Lower leg skin (tissue), 4 donors: ENCODE data around the gene NTRK3. TPM values are rescaled to one million over a fixed set of nuclear protein-coding genes. Genes with fewer than 3 reads are reported as not detected.
A peak's percentile ranks its signal among the peaks of the same experiment; 100 is the strongest.

Experiments used
- DNase-seq, 2 donors: peaks; one replicate each; pipeline ENCODE4 v3.0.0-alpha.2; 2019; ENCODE audit warnings: low spot score in 2 of 2
- H3K4me3 ChIP-seq: fragments of 200-600 bp; sonication (generic); 2 replicates; pipeline ENCODE4 v1.5.1; 2017; ENCODE audit warnings: mild to moderate bottlenecking, low read depth; ENCODE audit not compliant: poor library complexity, severe bottlenecking
- CTCF ChIP-seq, 3 donors: fragments of 450-650 bp; IDR thresholded peaks; one replicate each; pipeline ENCODE4 v1.5.1; 2016; ENCODE audit warnings: antibody characterized with exemption in 3 of 3, mild to moderate bottlenecking in 3 of 3, moderate library complexity in 2 of 3
- POLR2A ChIP-seq, 2 donors: fragments of 450-650 bp; IDR thresholded peaks; one replicate each; pipeline ENCODE4 v1.6.1; 2016 to 2017; ENCODE audit warnings: antibody characterized with exemption in 2 of 2, mild to moderate bottlenecking in 1 of 2, moderate library complexity in 1 of 2
- WGBS, 2 donors: methylation state at CpG; one replicate each; pipeline ENCODE4 v1.1.5; 2018; 5-methylcytosine and 5-hydroxymethylcytosine counted together
- intact Hi-C: fragments of 100-400 bp; cut with DNase I; formaldehyde crosslinking; loops from one replicate; pipeline ENCODE4 v1.15.0; 2023; ENCODE audit warnings: low total_unique reads
- total RNA-seq, 4 donors: library from RNA; depleted of rRNA; stranded (reverse); fragments of >200 nt; gene quantifications; one replicate each; pipeline ENCODE4 v1.1.0, GENCODE V29; 2016

The NTRK3 gene
- total RNA-seq, 4 donors from 2014 or later: 0.97 to 5.4 (median 4.4) TPM

- DNase-seq: peak in 1 of 2 donors; percentile 15
- 91 to 95% methylated on average over 2 of the region's 2 CpGs for WGBS, 2 donors
- H3K4me3 ChIP-seq: no peak overlapping the region
- TF ChIP-seq CTCF (IDR thresholded peaks at IDR 0.05) (no peak), POLR2A (IDR thresholded peaks at IDR 0.05) (no peak)
- intact Hi-C loops: no loop called here
Observed at GRCh38 chr15:88003541-88004327, 252.8 kb downstream of the NTRK3 start.

GRCh38 chr15:88002706-88003105 lies 253.8 kb downstream of the NTRK3 start:
- WGBS, 2 donors: 38 to 45% methylated on average over 4 of the region's 4 CpGs
- TF ChIP-seq POLR2A (IDR thresholded peaks at IDR 0.05) (no peak), CTCF (IDR thresholded peaks at IDR 0.05) (no peak)
- peak in 1 of 2 donors; percentile 12 for DNase-seq
- intact Hi-C loops: no loop called here
- H3K4me3 ChIP-seq: no peak overlapping the region

GRCh38 chr15:87998630-87999029 lies 257.9 kb downstream of the NTRK3 start:
- TF ChIP-seq POLR2A (IDR thresholded peaks at IDR 0.05) (no peak), CTCF (IDR thresholded peaks at IDR 0.05) (no peak)
- DNase-seq: peak in 1 of 2 donors; percentile 21
- intact Hi-C loops: no loop called here
- H3K4me3 ChIP-seq: no peak overlapping the region

DNA sequence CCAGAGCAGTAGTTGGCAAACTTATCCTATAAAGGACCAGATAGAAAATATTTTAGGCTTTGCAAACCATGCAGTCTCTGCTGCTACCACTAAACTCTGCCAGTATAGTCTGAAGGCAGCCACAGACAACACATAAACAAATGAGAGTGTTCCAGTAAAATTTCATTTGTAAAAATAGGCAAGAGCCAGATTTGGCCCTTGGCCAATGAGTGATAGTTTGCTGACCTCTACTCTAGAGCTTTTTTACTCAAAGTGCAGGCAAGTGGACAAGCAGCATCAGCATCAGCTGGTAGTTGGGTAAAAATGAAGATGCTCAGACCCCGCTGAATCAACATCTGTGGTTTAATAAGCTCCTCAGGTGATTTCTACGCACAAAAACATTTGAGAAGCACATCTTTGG lies 269.8 kb downstream of the NTRK3 start:
- intact Hi-C loops: no loop called here
- no peak for DNase-seq
- TF ChIP-seq CTCF (IDR thresholded peaks at IDR 0.05): no peak
- TF ChIP-seq POLR2A (IDR thresholded peaks at IDR 0.05): no peak
- 80 to 88% methylated on average over 2 of the region's 2 CpGs for WGBS, 2 donors
- H3K4me3 ChIP-seq: no peak overlapping the region

GRCh38 chr15:87985451-87985850 lies 271.1 kb downstream of the NTRK3 start:
- 83 to 90% methylated on average over 7 of the region's 7 CpGs for WGBS, 2 donors
- intact Hi-C loops: no loop called here
- no peak overlapping the region for H3K4me3 ChIP-seq
- TF ChIP-seq POLR2A (IDR thresholded peaks at IDR 0.05): no peak
- peak in 1 of 2 donors; percentile 40 for DNase-seq

DNA sequence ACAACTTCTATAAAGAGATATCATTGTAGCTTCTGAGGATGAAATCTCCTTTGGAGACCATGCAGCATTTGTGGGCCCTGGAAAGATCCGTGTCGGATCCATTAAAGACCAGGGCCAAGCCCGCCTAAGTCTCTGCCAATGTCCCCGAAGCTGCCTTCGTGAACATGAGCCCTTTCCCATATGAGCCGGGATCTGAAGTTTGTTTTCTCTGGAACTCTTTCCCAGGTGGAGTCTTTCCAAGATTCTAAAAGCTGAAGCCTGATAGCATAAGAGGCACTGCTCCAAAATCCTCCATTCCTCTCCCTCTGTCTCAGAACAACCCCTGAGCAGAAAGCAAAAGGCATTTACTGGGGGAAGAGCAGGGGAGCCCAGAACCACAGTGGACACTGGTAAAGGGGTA lies 274.6 kb downstream of the NTRK3 start:
- intact Hi-C loops: no loop called here
- DNase-seq: peak in 1 of 2 donors; percentile 17
- TF ChIP-seq POLR2A (IDR thresholded peaks at IDR 0.05) (no peak), CTCF (IDR thresholded peaks at IDR 0.05) (no peak)
- 39 to 57% methylated on average over 6 of the region's 6 CpGs for WGBS, 2 donors
- H3K4me3 ChIP-seq: no peak overlapping the region
